Astrocyte (in vitro differentiated cells and primary cell): Measurements from ENCODE around the gene LSM8. TPM values are rescaled to one million over a fixed set of nuclear protein-coding genes. Genes with fewer than 3 reads are reported as not detected.

Source experiments
- DNase-seq: peaks from one replicate; pipeline ENCODE4 v3.0.0-alpha.2; 2010; ENCODE audit warnings: low read depth
- FAIRE-seq: peaks from 2 replicates; lab custom pipeline; 2011; peaks lifted over from hg19 to GRCh38; lab: Jason Lieb, UNC
- H2AFZ ChIP-seq: 2 replicates; pipeline ENCODE4 v1.6.0; 2012; ENCODE audit warnings: low read depth, low read length, inconsistent platforms
- H3K27ac ChIP-seq: 2 replicates; pipeline ENCODE4 v1.5.1; 2011; ENCODE audit warnings: low read depth, low read length, inconsistent platforms
- H3K27me3 ChIP-seq: 2 replicates; pipeline ENCODE4 v1.6.0; 2011; ENCODE audit warnings: low read length, inconsistent platforms; ENCODE audit not compliant: insufficient read depth
- H3K36me3 ChIP-seq: 2 replicates; pipeline ENCODE4 v1.5.1; 2011; ENCODE audit warnings: low read length, inconsistent platforms; ENCODE audit not compliant: insufficient read depth
- H3K4me1 ChIP-seq: 2 replicates; pipeline ENCODE4 v1.5.1; 2011; ENCODE audit warnings: low read length, inconsistent platforms; ENCODE audit not compliant: insufficient read depth
- H3K4me2 ChIP-seq: 2 replicates; pipeline ENCODE4 v1.6.0; 2012; ENCODE audit warnings: low read length, inconsistent platforms
- H3K4me3 ChIP-seq: 2 replicates; pipeline ENCODE4 v1.5.1; 2011; ENCODE audit warnings: low read depth, mild to moderate bottlenecking, low read length, inconsistent platforms; ENCODE audit not compliant: insufficient read depth
- H3K79me2 ChIP-seq: 2 replicates; pipeline ENCODE4 v1.6.0; 2012; ENCODE audit warnings: mild to moderate bottlenecking, low read length, inconsistent platforms; ENCODE audit not compliant: insufficient read depth
- H3K9ac ChIP-seq: 2 replicates; pipeline ENCODE4 v1.6.0; 2012; ENCODE audit warnings: mild to moderate bottlenecking, low read length, inconsistent platforms
- H3K9me3 ChIP-seq: 2 replicates; pipeline ENCODE4 v1.5.1; 2012; ENCODE audit warnings: low read depth, mild to moderate bottlenecking, low read length, inconsistent platforms; ENCODE audit not compliant: insufficient read depth
- H4K20me1 ChIP-seq: 2 replicates; pipeline ENCODE4 v1.6.0; 2012; ENCODE audit warnings: low read length, inconsistent platforms; ENCODE audit not compliant: insufficient read depth
- H3K27ac Mint-ChIP-seq: one replicate; pipeline ENCODE4 v1.8.0; 2021; ENCODE audit warnings: mild to moderate bottlenecking, mixed read lengths; ENCODE audit not compliant: unreplicated experiment
- H3K27me3 Mint-ChIP-seq: one replicate; pipeline ENCODE4 v1.8.0; 2021; ENCODE audit warnings: low read depth, mixed read lengths; ENCODE audit not compliant: unreplicated experiment
- H3K36me3 Mint-ChIP-seq: one replicate; pipeline ENCODE4 v1.8.0; 2021; ENCODE audit warnings: low read depth, mixed read lengths; ENCODE audit not compliant: unreplicated experiment
- H3K4me1 Mint-ChIP-seq: one replicate; pipeline ENCODE4 v1.8.0; 2021; ENCODE audit warnings: low read depth, mixed read lengths; ENCODE audit not compliant: unreplicated experiment
- H3K4me3 Mint-ChIP-seq: one replicate; pipeline ENCODE4 v1.8.0; 2021; ENCODE audit warnings: mild to moderate bottlenecking, moderate library complexity, mixed read lengths; ENCODE audit not compliant: unreplicated experiment
- H3K9me3 Mint-ChIP-seq: one replicate; pipeline ENCODE4 v1.8.0; 2021; ENCODE audit warnings: mild to moderate bottlenecking, mixed read lengths; ENCODE audit not compliant: unreplicated experiment
- CTCF ChIP-seq: IDR thresholded peaks from 2 replicates; pipeline ENCODE4 v1.5.1; 2011; ENCODE audit warnings: low read depth, mild to moderate bottlenecking, inconsistent platforms, low read length, moderate library complexity; ENCODE audit not compliant: insufficient read depth
- EZH2 ChIP-seq: IDR thresholded peaks from 2 replicates; pipeline ENCODE4 v1.6.1; 2012; ENCODE audit warnings: mild to moderate bottlenecking, low read length, inconsistent platforms; ENCODE audit not compliant: insufficient read depth
- total RNA-seq: library from RNA; stranded (reverse); gene quantifications from 2 replicates; pipeline ENCODE4 v1.2.1, GENCODE V29; 2021

The LSM8 gene
- total RNA-seq, 1 donor from 2014 or later: 19.9 TPM

GRCh38 chr7:118217210-118217619, 33.3 kb downstream of the LSM8 start:
- no peaks in the 10 kb centered on the region for H3K79me2 ChIP-seq
- no peaks in the 10 kb centered on the region for H3K9me3 ChIP-seq
- Mint-ChIP-seq H3K27me3 (peaks cover 2% of the 10 kb centered on the region), H3K27ac (no peak overlapping the region), H3K4me3 (no peak overlapping the region), H3K4me1 (no peaks in the 10 kb centered on the region), H3K36me3 (no peaks in the 10 kb centered on the region), H3K9me3 (no peaks in the 10 kb centered on the region)
- TF ChIP-seq CTCF: no peak
- TF ChIP-seq EZH2: no peak
- H3K4me3 ChIP-seq: no peak overlapping the region
- peaks cover 5% of the 10 kb centered on the region for H3K4me1 ChIP-seq
- DNase-seq (no peak), FAIRE-seq (no peak)
- H4K20me1 ChIP-seq: no peaks in the 10 kb centered on the region
- H3K27me3 ChIP-seq: no peaks in the 10 kb centered on the region
- H3K36me3 ChIP-seq: no peaks in the 10 kb centered on the region
- no peak overlapping the region for H3K27ac ChIP-seq
- H2AFZ ChIP-seq: no peak overlapping the region
- H3K9ac ChIP-seq: no peak overlapping the region
- H3K4me2 ChIP-seq: no peak overlapping the region

GRCh38 chr7:118218413-118219156, 34.6 kb downstream of the LSM8 start:
- peaks cover 2% of the 10 kb centered on the region for H3K27me3 Mint-ChIP-seq

More at GRCh38 chr7:118218413-118219156, 34.6 kb downstream of the LSM8 start:
- Mint-ChIP-seq H3K9me3 (no peaks in the 10 kb centered on the region), H3K36me3 (no peaks in the 10 kb centered on the region), H3K4me3 (no peak overlapping the region), H3K27ac (no peak overlapping the region), H3K4me1 (no peaks in the 10 kb centered on the region)
- no peak for TF ChIP-seq CTCF
- TF ChIP-seq EZH2: no peak
- Histone ChIP-seq H2AFZ (no peak overlapping the region), H3K9ac (no peak overlapping the region), H3K27ac (no peak overlapping the region), H3K4me2 (no peak overlapping the region), H3K9me3 (no peaks in the 10 kb centered on the region), H3K4me3 (no peak overlapping the region), H3K36me3 (no peaks in the 10 kb centered on the region), H3K79me2 (no peaks in the 10 kb centered on the region), H4K20me1 (no peaks in the 10 kb centered on the region), H3K27me3 (no peaks in the 10 kb centered on the region), H3K4me1 (peaks cover 5% of the 10 kb centered on the region)
- FAIRE-seq (no peak), DNase-seq (no peak)
